ENCODE data around the gene RRP1B.
A peak's percentile ranks its signal among the peaks of the same experiment; 100 is the strongest.

Gene RRP1B

GRCh38 chr21:43657355-43658087, 1.8 kb upstream of the RRP1B start:
- WGBS = 94% methylated on average over 46 of the region's 46 CpGs
- H3K9ac ChIP-seq (ENCODE audit: low read depth, low read length) = no peak overlapping the region; the same call in 1 of the 2 replicates

DNA sequence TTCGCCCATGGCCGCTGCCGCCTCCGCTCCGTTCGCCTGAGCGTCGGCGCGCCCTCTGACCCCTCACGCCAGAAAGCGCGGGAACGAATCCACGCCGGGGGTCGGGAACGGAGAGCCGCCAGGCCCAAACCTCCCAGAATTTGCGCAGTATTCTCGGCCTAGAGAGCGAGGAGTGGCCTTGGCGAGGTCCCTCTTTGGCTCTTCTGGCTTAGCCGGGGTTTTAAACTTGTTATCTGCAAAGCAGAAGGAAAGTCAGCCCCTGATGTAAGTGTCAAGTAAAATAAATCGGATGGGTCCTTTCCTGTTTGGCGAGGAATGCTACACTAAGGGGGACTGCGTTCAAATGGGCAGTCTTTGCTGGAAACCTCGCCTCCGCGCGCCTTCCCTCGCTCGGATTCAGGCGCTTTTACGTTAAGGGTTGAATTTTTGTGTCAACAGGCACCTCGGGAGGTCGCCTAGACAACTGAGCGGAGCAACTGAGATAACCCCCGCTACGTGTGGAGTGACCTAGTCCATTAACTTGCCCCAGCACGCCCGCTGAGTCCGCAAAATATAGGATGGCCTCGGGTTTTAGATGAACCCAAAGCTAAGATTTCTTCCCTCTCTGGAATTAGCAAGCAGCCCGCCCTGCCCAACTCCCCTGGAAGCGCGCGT, 1.1 kb upstream of the RRP1B start:
- H3K27ac ChIP-seq (ENCODE audit: low read depth, low read length) = no peak overlapping the region
- H3K36me3 ChIP-seq (ENCODE audit: insufficient read depth, low read length) = peaks cover 18% of the 10 kb centered on the region
- H3K27me3 ChIP-seq (ENCODE audit: insufficient read depth, low read length) = no peaks in the 10 kb centered on the region
- WGBS = 94% methylated on average over 48 of the region's 48 CpGs
- H3K4me1 ChIP-seq (ENCODE audit: insufficient read depth, low read length) = peaks cover 5% of the 10 kb centered on the region; the same call in 1 of the 2 replicates
- no peak overlapping the region for H3K4me3 ChIP-seq (ENCODE audit: low read length)
- H3K9me3 ChIP-seq (ENCODE audit: insufficient read depth, low read depth, low read length) = no peaks in the 10 kb centered on the region
- H3K9ac ChIP-seq (ENCODE audit: low read depth, low read length) = no peak overlapping the region; the same call in 1 of the 2 replicates

More at GRCh38 chr21:43657355-43658087, 1.8 kb upstream of the RRP1B start:
- Histone ChIP-seq H3K27ac (ENCODE audit: low read depth, low read length) (no peak overlapping the region), H3K27me3 (ENCODE audit: insufficient read depth, low read length) (no peaks in the 10 kb centered on the region), H3K4me1 (ENCODE audit: insufficient read depth, low read length) (peaks cover 5% of the 10 kb centered on the region; the same call in 1 of the 2 replicates), H3K9me3 (ENCODE audit: insufficient read depth, low read depth, low read length) (no peaks in the 10 kb centered on the region), H3K36me3 (ENCODE audit: insufficient read depth, low read length) (peaks cover 11% of the 10 kb centered on the region), H3K4me3 (ENCODE audit: low read length) (no peak overlapping the region)

GRCh38 chr21:43658769-43659135, 608 bp upstream of the RRP1B start:
- peaks cover 23% of the 10 kb centered on the region for H3K36me3 ChIP-seq (ENCODE audit: insufficient read depth, low read length)
- 93% methylated on average over 23 of the region's 23 CpGs for WGBS
- H3K27ac ChIP-seq (ENCODE audit: low read depth, low read length) = no peak overlapping the region; the same call in 1 of the 2 replicates
- no peaks in the 10 kb centered on the region for H3K27me3 ChIP-seq (ENCODE audit: insufficient read depth, low read length)
- H3K4me1 ChIP-seq (ENCODE audit: insufficient read depth, low read length) = peaks cover 5% of the 10 kb centered on the region; the same call in 1 of the 2 replicates
- peak overlapping the region; percentile 99; the same call in 1 of the 2 replicates for H3K4me3 ChIP-seq (ENCODE audit: low read length)
- H3K9me3 ChIP-seq (ENCODE audit: insufficient read depth, low read depth, low read length) = no peaks in the 10 kb centered on the region
- H3K9ac ChIP-seq (ENCODE audit: low read depth, low read length) = peak overlapping the region; percentile 96; the same call in 1 of the 2 replicates

DNA sequence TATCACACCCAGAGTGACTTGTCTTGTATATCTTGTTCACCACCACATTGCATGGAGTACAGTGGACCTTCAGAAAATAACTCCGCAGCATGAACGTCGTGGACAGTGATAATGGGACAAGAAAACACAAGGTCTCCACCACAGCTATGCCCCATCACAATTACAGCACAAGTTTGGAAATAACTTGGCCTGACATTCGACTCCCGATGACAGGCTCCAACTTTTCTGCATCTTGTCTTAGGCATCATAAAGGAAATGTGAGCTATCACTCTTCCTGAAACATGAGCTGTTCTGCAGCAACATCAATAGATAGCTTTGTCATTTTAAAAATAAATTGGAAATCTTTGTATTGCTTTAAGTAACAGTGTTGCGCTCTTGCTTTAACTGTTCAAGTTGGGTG, 2.9 kb downstream of the RRP1B start:
- Histone ChIP-seq H3K27ac (ENCODE audit: low read depth, low read length) (no peak overlapping the region), H3K36me3 (ENCODE audit: insufficient read depth, low read length) (peaks cover 53% of the 10 kb centered on the region), H3K27me3 (ENCODE audit: insufficient read depth, low read length) (no peaks in the 10 kb centered on the region), H3K4me1 (ENCODE audit: insufficient read depth, low read length) (peaks cover 5% of the 10 kb centered on the region; the same call in 1 of the 2 replicates), H3K4me3 (ENCODE audit: low read length) (no peak overlapping the region), H3K9me3 (ENCODE audit: insufficient read depth, low read depth, low read length) (no peaks in the 10 kb centered on the region), H3K9ac (ENCODE audit: low read depth, low read length) (no peak overlapping the region)
- whole genome bisulfite sequencing = 79% methylated on average over 6 of the region's 6 CpGs

DNA sequence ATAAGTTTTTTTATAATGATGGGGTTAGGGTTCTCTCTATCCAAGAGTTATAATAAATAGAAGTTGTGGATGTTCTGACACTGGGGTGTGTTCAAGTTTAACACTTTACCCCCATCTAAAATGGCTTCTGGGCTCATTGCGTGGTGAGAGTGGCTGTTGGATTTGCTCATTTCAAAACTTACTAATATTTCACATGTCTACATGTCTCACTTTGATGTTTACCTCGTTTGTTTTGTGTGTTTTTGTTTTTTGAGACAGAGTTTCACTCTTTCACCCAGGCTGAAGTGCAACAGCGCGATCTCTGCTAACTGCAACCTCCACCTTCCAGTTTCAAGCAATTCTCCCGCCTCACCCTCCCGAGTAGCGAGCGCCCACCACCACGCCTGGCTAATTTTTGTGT, 3.7 kb downstream of the RRP1B start:
- Histone ChIP-seq H3K9ac (ENCODE audit: low read depth, low read length) (no peak overlapping the region), H3K4me1 (ENCODE audit: insufficient read depth, low read length) (peaks cover 5% of the 10 kb centered on the region; the same call in 1 of the 2 replicates), H3K4me3 (ENCODE audit: low read length) (no peak overlapping the region), H3K27ac (ENCODE audit: low read depth, low read length) (no peak overlapping the region), H3K27me3 (ENCODE audit: insufficient read depth, low read length) (no peaks in the 10 kb centered on the region), H3K36me3 (ENCODE audit: insufficient read depth, low read length) (peaks cover 53% of the 10 kb centered on the region), H3K9me3 (ENCODE audit: insufficient read depth, low read depth, low read length) (no peaks in the 10 kb centered on the region)
- WGBS = 94% methylated on average over 9 of the region's 9 CpGs

GRCh38 chr21:43664358-43664757, 5.0 kb downstream of the RRP1B start:
- H3K9ac ChIP-seq (ENCODE audit: low read depth, low read length) = no peak overlapping the region

DNA sequence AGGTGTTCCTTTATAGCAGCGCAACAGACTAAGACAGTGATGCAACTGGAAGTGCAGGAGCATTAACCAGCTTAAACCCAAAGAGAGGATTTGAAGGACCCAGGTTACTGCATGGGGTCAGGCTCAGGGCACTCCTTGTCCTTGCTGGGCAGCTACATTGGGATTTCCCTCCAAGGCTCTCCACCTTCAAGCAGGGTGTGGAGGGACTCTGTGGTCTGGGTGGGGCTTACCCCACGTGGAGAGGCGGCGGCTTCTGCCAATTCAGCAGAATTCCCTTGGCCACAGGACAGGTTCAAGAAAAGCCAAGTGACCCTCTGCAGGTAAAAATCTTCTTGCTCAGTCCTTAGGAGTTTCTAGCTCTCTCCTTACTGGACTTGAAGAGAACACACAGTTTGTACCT, 6.5 kb downstream of the RRP1B start:
- Histone ChIP-seq H3K36me3 (ENCODE audit: insufficient read depth, low read length) (peaks cover 69% of the 10 kb centered on the region), H3K27ac (ENCODE audit: low read depth, low read length) (no peak overlapping the region), H3K9ac (ENCODE audit: low read depth, low read length) (no peak overlapping the region), H3K4me3 (ENCODE audit: low read length) (no peak overlapping the region), H3K4me1 (ENCODE audit: insufficient read depth, low read length) (peaks cover 2% of the 10 kb centered on the region; the same call in 1 of the 2 replicates), H3K27me3 (ENCODE audit: insufficient read depth, low read length) (no peaks in the 10 kb centered on the region), H3K9me3 (ENCODE audit: insufficient read depth, low read depth, low read length) (no peaks in the 10 kb centered on the region)
- 91% methylated on average over 4 of the region's 4 CpGs for WGBS

More at GRCh38 chr21:43664358-43664757, 5.0 kb downstream of the RRP1B start:
- 65% methylated on average over 3 of the region's 4 CpGs for WGBS
- Histone ChIP-seq H3K27ac (ENCODE audit: low read depth, low read length) (no peak overlapping the region), H3K36me3 (ENCODE audit: insufficient read depth, low read length) (peaks cover 54% of the 10 kb centered on the region), H3K9me3 (ENCODE audit: insufficient read depth, low read depth, low read length) (no peaks in the 10 kb centered on the region), H3K4me3 (ENCODE audit: low read length) (no peak overlapping the region), H3K27me3 (ENCODE audit: insufficient read depth, low read length) (no peaks in the 10 kb centered on the region), H3K4me1 (ENCODE audit: insufficient read depth, low read length) (peaks cover 5% of the 10 kb centered on the region; the same call in 1 of the 2 replicates)

DNA sequence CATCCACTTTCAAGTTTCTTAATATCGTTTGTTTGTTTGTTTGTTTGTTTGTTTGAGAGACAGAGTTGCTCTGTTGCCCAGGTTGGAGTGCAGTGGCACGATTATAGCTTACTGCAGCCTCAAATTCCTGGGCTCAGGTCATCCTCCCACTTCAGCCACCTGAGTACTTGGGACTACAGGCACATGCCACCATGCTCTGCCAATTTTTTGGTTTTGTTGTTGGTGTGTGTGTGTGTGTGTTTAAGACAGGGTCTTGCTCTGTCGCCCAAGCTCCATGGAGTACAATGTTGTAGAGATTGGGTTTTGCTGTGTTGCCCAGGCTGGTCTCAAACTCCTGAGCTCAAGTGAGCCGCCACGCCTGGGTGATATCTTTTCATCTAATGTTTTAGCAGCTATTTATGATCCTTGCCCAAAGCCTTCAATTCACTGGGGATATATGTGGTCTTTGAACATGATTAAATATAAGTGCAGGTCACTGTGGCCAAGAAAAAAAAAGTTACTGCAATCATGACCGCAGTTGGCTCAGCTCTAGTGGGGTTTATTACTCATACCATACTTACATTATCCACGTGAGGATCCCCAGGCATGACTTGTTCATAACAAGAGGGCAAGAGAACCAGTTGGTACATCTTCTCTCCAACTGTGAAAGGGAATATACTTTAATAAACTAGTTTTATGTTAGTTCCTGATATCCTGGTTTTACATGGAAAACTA, 8.0 kb downstream of the RRP1B start:
- Histone ChIP-seq H3K4me3 (ENCODE audit: low read length) (no peak overlapping the region), H3K27ac (ENCODE audit: low read depth, low read length) (no peak overlapping the region), H3K9ac (ENCODE audit: low read depth, low read length) (no peak overlapping the region), H3K4me1 (ENCODE audit: insufficient read depth, low read length) (no peaks in the 10 kb centered on the region), H3K9me3 (ENCODE audit: insufficient read depth, low read depth, low read length) (no peaks in the 10 kb centered on the region), H3K36me3 (ENCODE audit: insufficient read depth, low read length) (peaks cover 71% of the 10 kb centered on the region), H3K27me3 (ENCODE audit: insufficient read depth, low read length) (no peaks in the 10 kb centered on the region)
- WGBS = 94% methylated on average over 7 of the region's 7 CpGs

- Histone ChIP-seq H3K27ac (ENCODE audit: low read depth, low read length) (no peak overlapping the region), H3K4me1 (ENCODE audit: insufficient read depth, low read length) (peaks cover 11% of the 10 kb centered on the region; the same call in 1 of the 2 replicates), H3K9me3 (ENCODE audit: insufficient read depth, low read depth, low read length) (no peaks in the 10 kb centered on the region), H3K36me3 (ENCODE audit: insufficient read depth, low read length) (peaks cover 62% of the 10 kb centered on the region), H3K27me3 (ENCODE audit: insufficient read depth, low read length) (no peaks in the 10 kb centered on the region), H3K9ac (ENCODE audit: low read depth, low read length) (no peak overlapping the region), H3K4me3 (ENCODE audit: low read length) (no peak overlapping the region)
- WGBS = 92% methylated on average over 20 of the region's 20 CpGs
These were observed 10.7 kb downstream of the RRP1B start for GRCh38 chr21:43669828-43670605.

DNA sequence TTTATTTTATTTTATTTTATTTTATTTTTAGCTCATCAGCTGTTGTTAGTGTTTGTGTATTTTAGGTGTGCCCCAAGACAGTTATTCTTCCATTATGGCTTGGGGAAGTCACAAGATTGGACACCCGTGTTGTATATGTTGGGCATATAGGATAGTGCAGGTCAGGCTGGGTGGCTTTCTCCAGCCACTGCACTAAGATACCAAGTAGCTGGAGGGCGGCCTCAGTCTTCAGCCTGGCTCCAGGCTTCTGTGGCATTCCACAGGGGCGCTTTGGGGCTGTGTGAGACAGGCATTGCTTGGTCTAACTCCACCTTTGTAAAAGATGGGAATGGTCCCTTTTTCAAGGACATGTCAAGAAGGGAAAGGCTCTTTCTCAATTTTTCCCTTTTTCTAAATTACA, 16.5 kb downstream of the RRP1B start:
- WGBS = 96% methylated on average over 3 of the region's 3 CpGs
- Histone ChIP-seq H3K36me3 (ENCODE audit: insufficient read depth, low read length) (peaks cover 84% of the 10 kb centered on the region), H3K4me1 (ENCODE audit: insufficient read depth, low read length) (peaks cover 11% of the 10 kb centered on the region; the same call in 1 of the 2 replicates), H3K9me3 (ENCODE audit: insufficient read depth, low read depth, low read length) (no peaks in the 10 kb centered on the region), H3K27me3 (ENCODE audit: insufficient read depth, low read length) (no peaks in the 10 kb centered on the region), H3K27ac (ENCODE audit: low read depth, low read length) (no peak overlapping the region), H3K9ac (ENCODE audit: low read depth, low read length) (no peak overlapping the region), H3K4me3 (ENCODE audit: low read length) (no peak overlapping the region)
